Loucy (cell line): ENCODE results near the gene UBL5.

Experiments
- H2AFZ ChIP-seq: fragments of 200-600 bp; sonication (generic); 2 replicates; pipeline ENCODE4 v1.6.0; 2016; ENCODE audit warnings: antibody characterized with exemption, mild to moderate bottlenecking, low read length, moderate library complexity
- H3F3A ChIP-seq: fragments of 200-600 bp; 2 replicates; pipeline ENCODE4 v1.6.0; 2016; ENCODE audit warnings: antibody characterized with exemption, low read depth, mild to moderate bottlenecking
- H3K27me3 ChIP-seq: fragments of 200-600 bp; sonication (generic); 2 replicates; pipeline ENCODE4 v1.6.1; 2014; ENCODE audit warnings: low read length, mild to moderate bottlenecking; ENCODE audit not compliant: insufficient read depth, poor library complexity, severe bottlenecking
- H3K36me3 ChIP-seq: fragments of 200-600 bp; sonication (generic); 2 replicates; pipeline ENCODE4 v1.6.1; 2016; ENCODE audit warnings: low read length; ENCODE audit not compliant: insufficient read depth
- H3K4me1 ChIP-seq: fragments of 200-600 bp; sonication (generic); 2 replicates; pipeline ENCODE4 v1.5.1; 2014; ENCODE audit warnings: low read length, mild to moderate bottlenecking; ENCODE audit not compliant: insufficient read depth, poor library complexity, severe bottlenecking
- H3K4me2 ChIP-seq: fragments of 200-600 bp; sonication (generic); 2 replicates; pipeline ENCODE4 v1.6.0; 2014; ENCODE audit warnings: antibody characterized with exemption, low read length, low read depth, mild to moderate bottlenecking; ENCODE audit not compliant: poor library complexity, severe bottlenecking
- H3K4me3 ChIP-seq: fragments of 200-600 bp; sonication (generic); 2 replicates; pipeline ENCODE4 v1.5.1; 2014; ENCODE audit warnings: low read length, mild to moderate bottlenecking, mixed read lengths; ENCODE audit not compliant: poor library complexity, severe bottlenecking
- H3K79me2 ChIP-seq: fragments of 200-600 bp; sonication (generic); 2 replicates; pipeline ENCODE4 v1.6.1; 2014; ENCODE audit warnings: low read length; ENCODE audit not compliant: insufficient read depth
- H3K9ac ChIP-seq: fragments of 200-600 bp; sonication (generic); 2 replicates; pipeline ENCODE4 v1.6.0; 2014; ENCODE audit warnings: mild to moderate bottlenecking, low read depth, low read length, moderate library complexity; ENCODE audit not compliant: poor library complexity, severe bottlenecking
- H3K9me2 ChIP-seq: fragments of 200-600 bp; sonication (generic); replicated peaks from 2 replicates; pipeline ENCODE4 v1.6.1; 2016; ENCODE audit warnings: low read depth, low read length, mixed read lengths
- H3K9me3 ChIP-seq: fragments of 200-600 bp; sonication (generic); 2 replicates; pipeline ENCODE4 v1.6.1; 2014; ENCODE audit warnings: mild to moderate bottlenecking, antibody characterized with exemption, low read length, low read depth; ENCODE audit not compliant: insufficient read depth
- H4K20me1 ChIP-seq: fragments of 200-600 bp; sonication (generic); 2 replicates; pipeline ENCODE4 v1.6.0; 2014; ENCODE audit warnings: antibody characterized with exemption, low read length, mild to moderate bottlenecking; ENCODE audit not compliant: insufficient read depth, poor library complexity, severe bottlenecking
- CTCF ChIP-seq: fragments of 200-600 bp; sonication (generic); conservative IDR thresholded peaks from 2 replicates; pipeline ENCODE4 v1.5.1; 2014; ENCODE audit warnings: mild to moderate bottlenecking, antibody characterized with exemption, low read length
- EZH2phosphoT487 ChIP-seq: fragments of 200-600 bp; IDR thresholded peaks from 2 replicates; pipeline ENCODE4 v1.6.1; 2018; ENCODE audit warnings: antibody characterized with exemption, mild to moderate bottlenecking, moderate library complexity, borderline replicate concordance

The UBL5 gene

GRCh38 chr19:9834726-9835506, 7.2 kb downstream of the UBL5 start, which contains the start of gene PIN1:
PIN1 (plus strand) TSS chr19:9835318; CDS start chr19:9835345, 27 bp downstream.
- H3K27me3 ChIP-seq, result no peaks in the 10 kb centered on the region
- no peaks in the 10 kb centered on the region for H3K9me2 ChIP-seq
- H3K9ac ChIP-seq, result peak within 1 kb of the TSS; percentile 96
- TF ChIP-seq CTCF, result peak; percentile 25; the same call in 1 of the 2 replicates
- no peak for TF ChIP-seq EZH2phosphoT487
- H3K9me3 ChIP-seq, result no peaks in the 10 kb centered on the region
- H2AFZ ChIP-seq, result peak within 1 kb of the TSS; percentile 87
- H3K79me2 ChIP-seq, result peaks cover 33% of the 10 kb centered on the region
- peaks cover 14% of the 10 kb centered on the region for H3K4me1 ChIP-seq
- peaks cover 17% of the 10 kb centered on the region for H4K20me1 ChIP-seq
- peak within 1 kb of the TSS; percentile 99 for H3K4me3 ChIP-seq
- no peaks in the 10 kb centered on the region for H3K36me3 ChIP-seq
- no peaks in the 10 kb centered on the region for H3F3A ChIP-seq
- H3K4me2 ChIP-seq, result peak within 1 kb of the TSS; percentile 100

GRCh38 chr19:9835507-9835949, 7.8 kb downstream of the UBL5 start:
- no peaks in the 10 kb centered on the region for H3F3A ChIP-seq
- peaks cover 3% of the 10 kb centered on the region; the same call in 1 of the 2 replicates for H3K36me3 ChIP-seq
- peaks cover 15% of the 10 kb centered on the region for H4K20me1 ChIP-seq
- H3K9me3 ChIP-seq, result no peaks in the 10 kb centered on the region
- H3K27me3 ChIP-seq, result no peaks in the 10 kb centered on the region
- H3K9me2 ChIP-seq, result no peaks in the 10 kb centered on the region
- TF ChIP-seq CTCF (no peak), EZH2phosphoT487 (no peak)
- peak overlapping the region; percentile 70; the same call in 1 of the 2 replicates for H2AFZ ChIP-seq
- H3K79me2 ChIP-seq, result peaks cover 27% of the 10 kb centered on the region
- peak overlapping the region; percentile 100 for H3K4me2 ChIP-seq
- peak overlapping the region; percentile 96 for H3K9ac ChIP-seq
- peaks cover 14% of the 10 kb centered on the region for H3K4me1 ChIP-seq
- peak overlapping the region; percentile 99 for H3K4me3 ChIP-seq

- Histone ChIP-seq H3K4me1 (peaks cover 14% of the 10 kb centered on the region), H2AFZ (no peak overlapping the region), H3K36me3 (peaks cover 6% of the 10 kb centered on the region; the same call in 1 of the 2 replicates), H3K79me2 (peaks cover 30% of the 10 kb centered on the region), H4K20me1 (peaks cover 15% of the 10 kb centered on the region), H3K9ac (peak overlapping the region; percentile 96), H3K4me3 (peak overlapping the region; percentile 99), H3K9me3 (no peaks in the 10 kb centered on the region), H3F3A (no peaks in the 10 kb centered on the region), H3K4me2 (peak overlapping the region; percentile 100), H3K27me3 (no peaks in the 10 kb centered on the region), H3K9me2 (no peaks in the 10 kb centered on the region)
- TF ChIP-seq CTCF, result no peak
- no peak for TF ChIP-seq EZH2phosphoT487
Observed at GRCh38 chr19:9836021-9836420, 8.3 kb downstream of the UBL5 start.
